ENCODE results near the gene SCYGR7. TPM values are rescaled to one million over a fixed set of nuclear protein-coding genes. Genes with fewer than 3 reads are reported as not detected.
A peak's percentile ranks its signal among the peaks of the same experiment; 100 is the strongest.
"Not testable (repeated sequence)": the region's sequence is repeated elsewhere in the genome, so short reads cannot be mapped to it uniquely, and the experiment has no call there.

Gene SCYGR7
- total RNA-seq, 1 donor from 2014 or later, result not detected

GRCh38 chr2:227724394-227725039 is 3.6 kb upstream of the SCYGR7 start, which contains the start of gene SCYGR6:
Gene SCYGR6, minus strand, starts transcription at chr2:227724757. Its CDS starts 0 bp downstream, at chr2:227724757.
- peaks cover 10% of the 10 kb centered on the region for H3K4me1 Mint-ChIP-seq
- TF ChIP-seq, protein P1, sequence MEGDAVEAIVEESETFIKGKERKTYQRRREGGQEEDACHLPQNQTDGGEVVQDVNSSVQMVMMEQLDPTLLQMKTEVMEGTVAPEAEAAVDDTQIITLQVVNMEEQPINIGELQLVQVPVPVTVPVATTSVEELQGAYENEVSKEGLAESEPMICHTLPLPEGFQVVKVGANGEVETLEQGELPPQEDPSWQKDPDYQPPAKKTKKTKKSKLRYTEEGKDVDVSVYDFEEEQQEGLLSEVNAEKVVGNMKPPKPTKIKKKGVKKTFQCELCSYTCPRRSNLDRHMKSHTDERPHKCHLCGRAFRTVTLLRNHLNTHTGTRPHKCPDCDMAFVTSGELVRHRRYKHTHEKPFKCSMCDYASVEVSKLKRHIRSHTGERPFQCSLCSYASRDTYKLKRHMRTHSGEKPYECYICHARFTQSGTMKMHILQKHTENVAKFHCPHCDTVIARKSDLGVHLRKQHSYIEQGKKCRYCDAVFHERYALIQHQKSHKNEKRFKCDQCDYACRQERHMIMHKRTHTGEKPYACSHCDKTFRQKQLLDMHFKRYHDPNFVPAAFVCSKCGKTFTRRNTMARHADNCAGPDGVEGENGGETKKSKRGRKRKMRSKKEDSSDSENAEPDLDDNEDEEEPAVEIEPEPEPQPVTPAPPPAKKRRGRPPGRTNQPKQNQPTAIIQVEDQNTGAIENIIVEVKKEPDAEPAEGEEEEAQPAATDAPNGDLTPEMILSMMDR (IDR thresholded peaks at IDR 0.05; ENCODE audit: unreplicated experiment), result no peak
- no peak for DNase-seq (ENCODE audit: low spot score in 2 of 2, unreplicated experiment in 2 of 2)
- no peaks in the 10 kb centered on the region for H3K27me3 Mint-ChIP-seq (ENCODE audit: low read depth)
- no peak within 1 kb of the TSS for H3K4me3 Mint-ChIP-seq
- no peaks in the 10 kb centered on the region for H3K36me3 Mint-ChIP-seq
- no peak within 1 kb of the TSS for H3K27ac Mint-ChIP-seq
- H3K9me3 Mint-ChIP-seq, result no peaks in the 10 kb centered on the region

- DNase-seq (ENCODE audit: low spot score in 2 of 2, unreplicated experiment in 2 of 2), result no peak
- Mint-ChIP-seq H3K4me3 (no peak overlapping the region), H3K27me3 (ENCODE audit: low read depth) (no peaks in the 10 kb centered on the region), H3K4me1 (peaks cover 6% of the 10 kb centered on the region), H3K27ac (no peak overlapping the region), H3K9me3 (peaks cover 6% of the 10 kb centered on the region), H3K36me3 (no peaks in the 10 kb centered on the region)
- TF ChIP-seq, protein P1 (IDR thresholded peaks at IDR 0.05; ENCODE audit: unreplicated experiment), result no peak
Measured at GRCh38 chr2:227739351-227739750, 11.2 kb downstream of the SCYGR7 start.

- not testable (repeated sequence) for H3K27ac Mint-ChIP-seq; H3K4me1 Mint-ChIP-seq; DNase-seq (ENCODE audit: low spot score in 2 of 2, unreplicated experiment in 2 of 2)
Measured at GRCh38 chr2:227740705-227741104, 12.6 kb downstream of the SCYGR7 start.

DNA sequence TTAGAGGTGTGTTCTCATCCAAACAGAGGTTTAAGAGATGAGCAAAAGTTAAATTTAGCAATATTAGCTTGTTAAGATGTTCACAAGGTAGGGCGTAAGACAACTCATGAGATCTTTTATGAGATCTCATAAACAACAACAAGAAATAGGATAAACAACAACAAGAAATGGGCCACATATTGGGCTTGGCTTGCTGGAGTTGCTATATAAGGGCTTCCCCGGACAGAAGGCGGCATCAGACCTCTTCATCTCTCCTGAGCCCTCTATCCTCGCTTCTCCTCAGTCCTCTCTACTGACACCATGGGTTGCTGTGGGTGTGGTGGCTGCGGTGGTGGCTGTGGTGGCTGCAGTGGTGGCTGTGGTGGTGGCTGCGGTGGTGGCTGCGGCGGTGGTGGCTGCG is 17.5 kb downstream of the SCYGR7 start, which contains the start of gene SCYGR8:
SCYGR8 (plus strand) TSS at position 301 of the 400 bp plus-strand sequence; CDS start at position 301, 0 bp downstream.
- H3K27ac Mint-ChIP-seq, result no peak within 1 kb of the TSS
- H3K9me3 Mint-ChIP-seq, result no peaks in the 10 kb centered on the region
- H3K4me3 Mint-ChIP-seq, result no peak within 1 kb of the TSS
- DNase-seq (ENCODE audit: low spot score in 2 of 2, unreplicated experiment in 2 of 2), result no peak
- H3K27me3 Mint-ChIP-seq (ENCODE audit: low read depth), result no peaks in the 10 kb centered on the region
- no peaks in the 10 kb centered on the region for H3K36me3 Mint-ChIP-seq
- H3K4me1 Mint-ChIP-seq, result no peaks in the 10 kb centered on the region
- TF ChIP-seq, protein P1 (IDR thresholded peaks at IDR 0.05; ENCODE audit: unreplicated experiment), result no peak

More at GRCh38 chr2:227740705-227741104, 12.6 kb downstream of the SCYGR7 start:
- H3K4me3 Mint-ChIP-seq; H3K36me3 Mint-ChIP-seq; H3K9me3 Mint-ChIP-seq; H3K27me3 Mint-ChIP-seq (ENCODE audit: low read depth): not testable (repeated sequence)

GRCh38 chr2:227748079-227748478 is 19.9 kb downstream of the SCYGR7 start:
- no peaks in the 10 kb centered on the region for H3K9me3 Mint-ChIP-seq
- no peak for DNase-seq (ENCODE audit: low spot score in 2 of 2, unreplicated experiment in 2 of 2)
- TF ChIP-seq, protein P1 (IDR thresholded peaks at IDR 0.05; ENCODE audit: unreplicated experiment), result peak; percentile 34
- no peaks in the 10 kb centered on the region for H3K4me1 Mint-ChIP-seq
- H3K27ac Mint-ChIP-seq, result no peak overlapping the region
- H3K4me3 Mint-ChIP-seq, result no peak overlapping the region
- H3K36me3 Mint-ChIP-seq, result no peaks in the 10 kb centered on the region
- no peaks in the 10 kb centered on the region for H3K27me3 Mint-ChIP-seq (ENCODE audit: low read depth)

DNA sequence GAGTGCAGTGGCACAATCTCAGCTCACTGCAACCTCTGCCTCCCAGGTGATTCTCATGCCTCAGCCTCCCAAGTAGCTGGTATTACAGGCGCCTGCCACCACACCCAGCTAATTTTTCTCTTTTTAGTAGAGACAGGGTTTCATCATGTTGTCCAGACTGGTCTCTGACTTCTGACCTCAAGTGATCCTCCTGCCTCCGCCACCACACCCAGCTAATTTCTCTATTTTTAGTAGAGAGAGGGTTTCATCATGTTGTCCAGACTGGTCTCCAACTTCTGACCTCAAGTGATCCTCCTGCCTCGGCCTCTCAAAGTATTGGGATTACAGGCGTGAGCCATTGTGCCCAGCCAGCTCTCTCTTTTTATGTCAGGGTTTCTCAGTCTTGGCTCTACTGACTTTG is 28.1 kb downstream of the SCYGR7 start:
- not testable (repeated sequence) for H3K36me3 Mint-ChIP-seq; H3K27me3 Mint-ChIP-seq (ENCODE audit: low read depth); H3K27ac Mint-ChIP-seq; DNase-seq (ENCODE audit: low spot score in 2 of 2, unreplicated experiment in 2 of 2); H3K4me1 Mint-ChIP-seq; H3K9me3 Mint-ChIP-seq; H3K4me3 Mint-ChIP-seq
